Tibial artery (tissue), 4 donors: ENCODE results near the gene ITSN1.

Source experiments
- DNase-seq, 2 donors: peaks; one replicate each; pipeline ENCODE4 v3.0.0-alpha.2; 2019
- H3K27ac ChIP-seq, 2 donors: fragments of 200-600 bp; sonication (generic) in 1 of 2; 1 replicate in 1 of 2; 2 replicates in 1 of 2; pipeline ENCODE4 v1.5.1; 2018 to 2019; ENCODE audit warnings: mild to moderate bottlenecking in 1 of 2
- H3K27me3 ChIP-seq, 2 donors: fragments of 200-600 bp; sonication (generic) in 1 of 2; one replicate each; pipeline versions ENCODE4 v1.5.1 to v1.6.0; 2016 to 2019
- H3K36me3 ChIP-seq, 3 donors: fragments of 200-600 bp; sonication (generic) in 2 of 3; one replicate each; pipeline ENCODE4 v1.5.1; 2016 to 2019; ENCODE audit warnings: mild to moderate bottlenecking in 2 of 3
- H3K4me1 ChIP-seq, 4 donors: fragments of 200-600 bp; sonication (generic) in 2 of 4; 1 replicate in 3 of 4; 2 replicates in 1 of 4; pipeline ENCODE4 v1.5.1; 2016 to 2019
- H3K4me3 ChIP-seq, 2 donors: fragments of 200-600 bp; sonication (generic) in 1 of 2; 1 replicate in 1 of 2; 2 replicates in 1 of 2; pipeline ENCODE4 v1.5.1; 2018 to 2019; ENCODE audit warnings: mild to moderate bottlenecking in 2 of 2
- H3K9me3 ChIP-seq, 3 donors: fragments of 200-600 bp; sonication (generic) in 1 of 3; one replicate each; pipeline ENCODE4 v1.5.1; 2016 to 2019
- CTCF ChIP-seq, 2 experiments: fragments of 200-600 bp in 1 of 2; fragments of 450-650 bp in 1 of 2; IDR thresholded peaks; one replicate each; pipeline ENCODE4 v1.5.1; 2017 to 2019; ENCODE audit warnings: antibody characterized with exemption in 2 of 2, mild to moderate bottlenecking in 1 of 2, moderate library complexity in 1 of 2
- intact Hi-C: fragments of 100-400 bp; cut with DNase I; formaldehyde crosslinking; loops from one replicate; pipeline ENCODE4 v1.15.0; 2023; ENCODE audit warnings: low total_unique reads

Gene ITSN1

GRCh38 chr21:33700491-33700890, 58.2 kb downstream of the ITSN1 start:
- DNase-seq, result no peak
- Histone ChIP-seq H3K27me3 (no peaks in the 10 kb centered on the region), H3K9me3 (no peaks in the 10 kb centered on the region), H3K4me3 (no peak overlapping the region), H3K27ac (no peak overlapping the region), H3K4me1 (peaks cover 0 to 25% (median 4%) of the 10 kb centered on the region in 4 donors), H3K36me3 (no peaks in the 10 kb centered on the region)
- intact Hi-C loops, result loop anchor here (5.0 kb wide), 1 partner anchor 33 kb away; no protein-coding TSS in a partner anchor
- TF ChIP-seq CTCF (IDR thresholded peaks at IDR 0.05), result no peak

DNA sequence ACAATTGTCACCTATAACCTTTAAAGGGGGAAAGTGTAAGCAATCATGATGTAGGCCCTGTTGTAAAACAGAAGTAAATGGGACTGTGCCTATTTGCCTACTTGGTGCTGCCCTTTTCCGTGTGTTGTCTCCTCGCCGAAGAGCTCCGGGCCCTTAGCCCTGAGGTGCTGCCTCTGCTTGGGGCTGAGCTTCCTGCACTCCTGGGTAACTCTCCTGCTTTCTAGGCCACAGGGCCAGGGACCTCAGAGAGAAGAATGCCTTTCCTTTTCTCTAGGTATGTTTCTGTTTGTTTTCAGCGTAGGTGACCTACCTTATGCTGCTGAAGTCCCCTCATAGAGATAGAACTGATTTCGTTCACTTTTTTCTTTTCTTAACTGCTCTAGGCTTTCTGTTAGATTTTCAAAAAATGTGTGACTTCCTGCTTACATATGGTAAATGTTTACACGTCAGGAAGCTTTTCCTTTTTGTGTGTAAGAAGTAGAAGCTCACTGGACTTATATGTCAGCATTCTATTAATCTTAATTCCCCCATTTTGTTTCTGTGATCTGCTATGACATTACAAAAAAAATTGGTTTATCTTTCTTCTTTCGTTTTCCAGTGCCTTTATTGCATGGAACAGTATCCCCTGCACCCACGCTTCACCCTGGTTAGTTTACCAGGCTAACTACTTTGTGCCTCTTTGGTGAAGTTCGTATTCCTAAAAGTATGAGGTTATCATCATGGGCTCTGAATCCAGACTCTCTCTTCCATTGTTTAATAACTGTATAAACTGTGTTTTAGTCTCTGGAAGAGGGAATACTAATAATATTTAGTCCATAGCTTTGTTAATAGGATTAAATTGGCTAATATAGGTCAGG, 61.7 kb downstream of the ITSN1 start:
- no peaks in the 10 kb centered on the region for H3K9me3 ChIP-seq
- H3K27ac ChIP-seq, result no peak overlapping the region
- no peaks in the 10 kb centered on the region for H3K36me3 ChIP-seq
- intact Hi-C loops, result loop anchor here (5.0 kb wide), 1 partner anchor 37 kb away; no protein-coding TSS in a partner anchor
- H3K4me1 ChIP-seq, result peaks cover 0 to 10% (median 0%) of the 10 kb centered on the region in 4 donors
- H3K4me3 ChIP-seq, result no peak overlapping the region
- H3K27me3 ChIP-seq, result no peaks in the 10 kb centered on the region
- TF ChIP-seq CTCF (IDR thresholded peaks at IDR 0.05), result no peak
- DNase-seq, result no peak

DNA sequence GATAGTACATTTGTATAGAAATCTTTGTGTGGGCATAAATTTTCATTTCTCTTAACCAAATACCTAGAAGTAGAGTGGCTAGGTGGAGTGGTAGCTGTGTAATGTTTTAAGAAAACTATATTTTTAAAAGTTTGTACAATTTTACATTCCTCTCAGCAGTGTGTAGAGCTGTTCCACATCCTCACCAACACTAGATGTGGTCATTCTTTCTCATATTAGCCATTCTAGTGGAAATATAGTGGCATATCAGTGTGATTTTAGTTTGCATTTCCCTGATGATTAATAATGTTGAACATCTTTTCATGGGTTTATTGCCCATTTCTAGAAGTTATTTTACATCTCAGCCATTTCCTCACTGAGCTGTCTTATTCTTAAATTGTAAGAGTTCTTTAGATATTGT, 65.5 kb downstream of the ITSN1 start:
- Histone ChIP-seq H3K27ac (no peak overlapping the region), H3K4me1 (peaks cover 0 to 18% (median 0%) of the 10 kb centered on the region in 4 donors), H3K36me3 (no peaks in the 10 kb centered on the region), H3K9me3 (no peaks in the 10 kb centered on the region), H3K4me3 (no peak overlapping the region), H3K27me3 (no peaks in the 10 kb centered on the region)
- no peak for DNase-seq
- intact Hi-C loops, result no loop called here
- no peak for TF ChIP-seq CTCF (IDR thresholded peaks at IDR 0.05)

- TF ChIP-seq CTCF (IDR thresholded peaks at IDR 0.05), result no peak
- Histone ChIP-seq H3K27me3 (no peaks in the 10 kb centered on the region), H3K4me3 (no peak overlapping the region), H3K9me3 (no peaks in the 10 kb centered on the region), H3K27ac (no peak overlapping the region), H3K4me1 (peaks cover 0 to 18% (median 0%) of the 10 kb centered on the region in 4 donors), H3K36me3 (no peaks in the 10 kb centered on the region)
- intact Hi-C loops, result no loop called here
- no peak for DNase-seq
Observed at GRCh38 chr21:33708874-33709273, 66.6 kb downstream of the ITSN1 start.

DNA sequence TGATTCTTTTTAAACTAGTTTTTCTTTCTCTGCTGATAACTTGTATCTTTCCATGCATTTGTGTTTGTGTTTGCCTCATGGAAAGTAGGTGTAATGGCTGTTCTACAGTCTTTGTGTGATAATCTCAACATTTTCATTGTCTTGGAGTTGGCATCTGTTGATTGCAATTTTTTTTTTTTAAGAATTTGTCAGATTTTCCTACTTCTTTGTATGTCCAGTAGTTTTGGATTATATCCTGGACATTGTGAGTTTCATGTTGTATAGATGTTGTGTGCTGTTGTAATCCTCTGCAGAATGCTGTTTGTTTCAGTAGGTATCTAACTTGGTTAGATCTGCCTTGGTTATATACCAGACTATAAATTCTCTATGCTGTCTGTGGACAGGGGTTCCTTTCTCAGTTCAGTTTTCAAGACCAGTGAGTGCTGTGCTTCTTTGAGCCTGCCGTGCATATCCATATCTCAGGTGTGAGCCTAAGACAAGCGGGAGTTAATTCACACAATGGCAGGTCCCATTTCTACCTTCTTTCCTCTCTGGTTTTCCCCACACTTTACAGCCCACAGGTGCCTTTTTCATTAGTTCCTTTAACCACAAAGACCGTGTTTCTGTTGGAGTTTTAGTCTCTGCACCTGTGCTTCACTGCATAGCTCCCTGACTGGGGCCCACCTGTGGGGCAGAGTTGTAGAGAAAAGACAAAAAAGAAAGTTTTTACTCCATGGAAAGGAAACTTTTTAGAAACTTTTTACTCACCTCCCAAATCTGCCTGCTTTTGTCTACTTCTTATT, 69.9 kb downstream of the ITSN1 start:
- Histone ChIP-seq H3K27ac (no peak overlapping the region), H3K36me3 (no peaks in the 10 kb centered on the region), H3K27me3 (no peaks in the 10 kb centered on the region), H3K4me1 (peaks cover 0 to 26% (median 0%) of the 10 kb centered on the region in 4 donors), H3K9me3 (no peaks in the 10 kb centered on the region), H3K4me3 (no peak overlapping the region)
- TF ChIP-seq CTCF (IDR thresholded peaks at IDR 0.05), result no peak
- intact Hi-C loops, result no loop called here
- DNase-seq, result no peak
